Testis (tissue), 2 donors: Measurements from ENCODE around the gene TUFM.

Experiments used
- POLR2A ChIP-seq: fragments of 450-650 bp; IDR thresholded peaks from one replicate; pipeline ENCODE4 v1.6.1; 2017; ENCODE audit warnings: antibody characterized with exemption, mild to moderate bottlenecking, moderate library complexity
- TF ChIP-seq, protein P1 (sequence below), 3 experiments: fragments of 450-650 bp in 2 of 3; fragments of 200-600 bp in 1 of 3; sonication (generic) in 1 of 3; IDR thresholded peaks; one replicate each; pipeline ENCODE4 v1.5.1; 2016 to 2019; ENCODE audit warnings: antibody characterized with exemption in 3 of 3, mild to moderate bottlenecking in 2 of 3, moderate library complexity in 1 of 3

DNA sequence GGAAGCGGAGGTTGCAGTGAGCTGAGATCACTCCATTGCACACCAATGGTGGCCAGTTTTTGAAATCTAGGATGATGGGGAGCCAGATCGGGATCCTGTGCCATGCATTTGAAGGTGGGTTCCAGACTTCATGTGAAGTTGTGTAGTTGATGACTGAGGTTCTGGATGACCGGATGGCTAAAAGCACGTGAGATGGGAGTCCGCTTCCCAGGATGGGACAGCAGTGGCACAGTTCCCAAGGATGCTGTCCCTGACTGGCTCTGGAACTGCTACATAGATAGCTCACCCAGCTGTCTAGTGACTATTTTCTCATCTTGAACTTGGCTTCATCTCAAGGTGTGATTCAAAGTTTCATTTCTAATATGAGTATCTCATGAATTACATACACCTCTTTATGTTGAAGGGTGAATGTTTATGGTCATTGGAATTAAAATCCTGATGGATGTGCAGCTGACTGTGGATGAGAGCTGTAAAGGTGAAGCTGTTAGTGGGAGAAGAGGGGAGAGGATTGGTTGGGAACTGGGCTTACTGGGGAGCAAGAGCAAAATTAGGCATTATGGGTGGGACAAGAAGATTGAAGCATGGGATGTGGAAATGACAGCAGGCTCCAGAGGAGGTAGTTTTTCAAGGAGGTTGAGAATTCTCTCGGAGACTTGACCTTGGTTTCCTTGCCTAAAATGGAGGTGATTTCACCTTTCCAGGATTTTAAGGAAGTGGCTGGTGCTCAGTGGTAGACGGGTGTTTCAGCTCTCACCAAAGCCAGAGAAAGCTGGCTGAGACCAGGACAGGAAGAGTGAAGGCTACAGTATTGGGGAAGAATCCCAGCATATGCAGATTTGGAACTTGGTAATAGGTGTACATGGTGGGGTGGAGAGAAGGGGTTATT lies 8.2 kb downstream of the TUFM start:
- TF ChIP-seq, protein P1, sequence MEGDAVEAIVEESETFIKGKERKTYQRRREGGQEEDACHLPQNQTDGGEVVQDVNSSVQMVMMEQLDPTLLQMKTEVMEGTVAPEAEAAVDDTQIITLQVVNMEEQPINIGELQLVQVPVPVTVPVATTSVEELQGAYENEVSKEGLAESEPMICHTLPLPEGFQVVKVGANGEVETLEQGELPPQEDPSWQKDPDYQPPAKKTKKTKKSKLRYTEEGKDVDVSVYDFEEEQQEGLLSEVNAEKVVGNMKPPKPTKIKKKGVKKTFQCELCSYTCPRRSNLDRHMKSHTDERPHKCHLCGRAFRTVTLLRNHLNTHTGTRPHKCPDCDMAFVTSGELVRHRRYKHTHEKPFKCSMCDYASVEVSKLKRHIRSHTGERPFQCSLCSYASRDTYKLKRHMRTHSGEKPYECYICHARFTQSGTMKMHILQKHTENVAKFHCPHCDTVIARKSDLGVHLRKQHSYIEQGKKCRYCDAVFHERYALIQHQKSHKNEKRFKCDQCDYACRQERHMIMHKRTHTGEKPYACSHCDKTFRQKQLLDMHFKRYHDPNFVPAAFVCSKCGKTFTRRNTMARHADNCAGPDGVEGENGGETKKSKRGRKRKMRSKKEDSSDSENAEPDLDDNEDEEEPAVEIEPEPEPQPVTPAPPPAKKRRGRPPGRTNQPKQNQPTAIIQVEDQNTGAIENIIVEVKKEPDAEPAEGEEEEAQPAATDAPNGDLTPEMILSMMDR (IDR thresholded peaks at IDR 0.05): no peak
- no peak for TF ChIP-seq POLR2A
